Panc1 (cell line): ENCODE data around the gene JAZF1. TPM values are rescaled to one million over a fixed set of nuclear protein-coding genes. Genes with fewer than 3 reads are reported as not detected.

Experiments used
- ATAC-seq: fragments of 200-7000 bp; cut with Tn5 transposase; 2 replicates; pipeline ENCODE4 v1.9.1; 2020; ENCODE audit warnings: mild to moderate bottlenecking, moderate library complexity
- BruUV-seq: library from RNA; stranded (reverse); fragments of 400-500 nt; replicated peaks from 2 replicates; lab custom pipeline; 2021; lab: Mats Ljungman, UMichigan
- CTCF ChIA-PET: fragments of 300-600 bp; sonication (Branson Sonifier 250); formaldehyde crosslinking; loops from one replicate; lab custom pipeline; 2022; ENCODE audit warnings: antibody characterized with exemption; lab: Charles Lee
- POLR2A ChIA-PET: fragments of 300-600 bp; sonication (Branson Sonifier 250); formaldehyde crosslinking; loops from one replicate; lab custom pipeline; 2022; ENCODE audit warnings: antibody characterized with exemption; lab: Charles Lee
- DNase-seq: peaks from one replicate; pipeline ENCODE4 v3.0.0-alpha.2; 2010; ENCODE audit warnings: low read depth, low spot score
- H3K27ac ChIP-seq: 2 replicates; pipeline ENCODE4 v1.5.1; 2011; ENCODE audit warnings: mild to moderate bottlenecking, low read length, inconsistent platforms
- H3K27me3 ChIP-seq: fragments of 200-500 bp; sonication (Bioruptor generic); 2 replicates; pipeline ENCODE4 v1.6.0; 2014; ENCODE audit warnings: low read length, inconsistent platforms; ENCODE audit not compliant: control insufficient read depth, insufficient read depth
- H3K36me3 ChIP-seq: fragments of 200-500 bp; sonication (Bioruptor generic); 2 replicates; pipeline ENCODE4 v1.5.1; 2014; ENCODE audit warnings: inconsistent platforms, mild to moderate bottlenecking, low read length, moderate library complexity; ENCODE audit not compliant: control insufficient read depth, insufficient read depth
- H3K4me1 ChIP-seq: 2 replicates; pipeline ENCODE4 v1.5.1; 2011; ENCODE audit warnings: inconsistent platforms, mild to moderate bottlenecking, low read length, moderate library complexity; ENCODE audit not compliant: control insufficient read depth, insufficient read depth
- H3K4me3 ChIP-seq, 2 experiments: 2 replicates each; pipeline ENCODE4 v1.5.1; 2011 to 2012; ENCODE audit warnings: low read depth in 2 of 2, low read length in 2 of 2, mild to moderate bottlenecking in 2 of 2, inconsistent platforms in 1 of 2, moderate library complexity in 1 of 2
- H3K9me3 ChIP-seq: fragments of 200-500 bp; sonication (Bioruptor generic); 2 replicates; pipeline ENCODE4 v1.5.1; 2014; ENCODE audit warnings: low read depth, mild to moderate bottlenecking, inconsistent platforms, low read length, moderate library complexity; ENCODE audit not compliant: control insufficient read depth, insufficient read depth
- CTCF ChIP-seq: fragments of 450-650 bp; IDR thresholded peaks from 2 replicates; pipeline ENCODE4 v1.5.1; 2017; ENCODE audit warnings: mild to moderate bottlenecking
- POLR2AphosphoS5 ChIP-seq: IDR thresholded peaks from 2 replicates; pipeline ENCODE4 v1.6.1; 2012; ENCODE audit warnings: mild to moderate bottlenecking, low read depth, low read length, moderate library complexity
- REST ChIP-seq, 2 experiments: IDR thresholded peaks; 2 replicates each; pipeline ENCODE4 v1.6.1; 2011 to 2012; ENCODE audit warnings: low read depth in 2 of 2, control low read depth in 1 of 2, low read length in 1 of 2, mild to moderate bottlenecking in 1 of 2, moderate library complexity in 1 of 2; ENCODE audit not compliant: insufficient read depth in 1 of 2
- SIN3A ChIP-seq: IDR thresholded peaks from 2 replicates; pipeline ENCODE4 v1.6.1; 2012; ENCODE audit warnings: low read depth, mild to moderate bottlenecking, low read length, moderate library complexity, borderline replicate concordance; ENCODE audit not compliant: insufficient read depth
- TCF7L2 ChIP-seq: IDR thresholded peaks from 2 replicates; pipeline ENCODE4 v1.6.1; 2011; ENCODE audit warnings: mild to moderate bottlenecking, low read depth, low read length, inconsistent platforms
- in situ Hi-C: cut with HindIII; loops from 2 replicates; pipeline ENCODE4 v1.10.0; 2016; ENCODE audit warnings: low sequenced_read_pairs, low pct_unique_long_range_greater_than_20kb
- intact Hi-C: fragments of 100-400 bp; cut with micrococcal nuclease; formaldehyde crosslinking; loops from one replicate; pipeline ENCODE4 v1.10.0; 2022; ENCODE audit not compliant: unreplicated experiment
- total RNA-seq: library from RNA; stranded (reverse); gene quantifications from one replicate; pipeline ENCODE4 v1.2.1, GENCODE V29; 2021; ENCODE audit not compliant: unreplicated experiment

The JAZF1 gene
- total RNA-seq, 1 experiment from 2014 or later = 8.8 TPM

- H3K27me3 ChIP-seq = no peaks in the 10 kb centered on the region
- POLR2A ChIA-PET = no interaction called here
- no peaks in the 10 kb centered on the region for H3K9me3 ChIP-seq
- H3K27ac ChIP-seq = no peak overlapping the region
- in situ Hi-C loops (no loop called here), intact Hi-C loops (no loop called here)
- CTCF ChIA-PET = no interaction called here
- BruUV-seq = no TSS peak
- ATAC-seq = no peak
- no peak for DNase-seq
- peaks cover 9% of the 10 kb centered on the region for H3K4me1 ChIP-seq
- TF ChIP-seq POLR2AphosphoS5 (no peak), TCF7L2 (no peak), REST (IDR thresholded peaks at IDR 0.05; ENCODE audit: insufficient read depth in 1 of 2, low read depth in 2 of 2, low read length in 1 of 2) (no peak), SIN3A (no peak), CTCF (no peak)
- H3K4me3 ChIP-seq = no peak overlapping the region
- H3K36me3 ChIP-seq = no peaks in the 10 kb centered on the region
Observed at GRCh38 chr7:28173531-28173930, 7.1 kb downstream of the JAZF1 start.

DNA sequence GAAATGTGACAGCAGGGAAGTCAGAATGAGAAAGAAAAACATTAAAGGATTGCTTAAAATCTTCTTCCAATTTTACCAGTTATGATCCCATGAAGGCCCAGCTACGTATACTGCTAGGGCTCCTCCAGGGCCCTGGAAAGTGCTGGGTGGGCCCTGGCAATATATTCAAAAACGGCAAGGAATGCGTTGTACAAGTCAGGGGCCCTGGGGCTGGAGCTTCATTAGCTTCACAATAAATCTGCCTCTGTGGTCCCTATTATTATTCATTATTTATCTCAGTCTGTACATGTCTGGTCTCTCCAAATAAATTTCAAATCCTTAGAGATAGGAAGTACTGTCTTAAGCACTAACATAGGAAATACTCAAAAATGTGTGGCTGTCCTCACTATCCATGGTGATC, 7.6 kb downstream of the JAZF1 start:
- Histone ChIP-seq H3K4me1 (peaks cover 8% of the 10 kb centered on the region; the same call in 1 of the 2 replicates), H3K9me3 (no peaks in the 10 kb centered on the region), H3K36me3 (no peaks in the 10 kb centered on the region), H3K27me3 (no peaks in the 10 kb centered on the region), H3K4me3 (no peak overlapping the region), H3K27ac (no peak overlapping the region)
- no peak for DNase-seq
- intact Hi-C loops = no loop called here
- no TSS peak for BruUV-seq
- CTCF ChIA-PET = no interaction called here
- in situ Hi-C loops = no loop called here
- no peak for ATAC-seq
- TF ChIP-seq SIN3A (no peak), REST (IDR thresholded peaks at IDR 0.05; ENCODE audit: insufficient read depth in 1 of 2, low read depth in 2 of 2, low read length in 1 of 2) (no peak), CTCF (no peak), TCF7L2 (no peak), POLR2AphosphoS5 (no peak)
- POLR2A ChIA-PET = no interaction called here
